Left colon (tissue), 2 donors: Measurements from ENCODE around the gene OR4D6. TPM values are rescaled to one million over a fixed set of nuclear protein-coding genes. Genes with fewer than 3 reads are reported as not detected.

Source experiments
- ATAC-seq: fragments of 200-7000 bp; cut with Tn5 transposase; one replicate; pipeline ENCODE4 v1.9.1; 2020; ENCODE audit warnings: mild to moderate bottlenecking, moderate library complexity
- DNase-seq, 2 donors: peaks; one replicate each; pipeline ENCODE4 v3.0.0-alpha.2; 2020
- intact Hi-C, 2 donors: fragments of 100-400 bp; cut with DNase I in 1 of 2; cut with micrococcal nuclease in 1 of 2; formaldehyde crosslinking; loops; one replicate each; pipeline versions ENCODE4 v1.11.2 to v1.14.0; 2022; cut with DNase I, micrococcal nuclease
- total RNA-seq, 2 donors: library from RNA; stranded (reverse); fragmentation: NEBNext Ultra II Directional; extraction: Animal tissue kit (Norgen Biotek cat#: 25700); gene quantifications; one replicate each; pipeline ENCODE4 v1.2.1, GENCODE V29; 2021
- donor health status: DM: no; HTN: no; CAD: no.
- donor health status: DM: yes; HTN: yes; CAD: no.

Gene OR4D6
- total RNA-seq, 2 donors from 2014 or later, result not detected

DNA sequence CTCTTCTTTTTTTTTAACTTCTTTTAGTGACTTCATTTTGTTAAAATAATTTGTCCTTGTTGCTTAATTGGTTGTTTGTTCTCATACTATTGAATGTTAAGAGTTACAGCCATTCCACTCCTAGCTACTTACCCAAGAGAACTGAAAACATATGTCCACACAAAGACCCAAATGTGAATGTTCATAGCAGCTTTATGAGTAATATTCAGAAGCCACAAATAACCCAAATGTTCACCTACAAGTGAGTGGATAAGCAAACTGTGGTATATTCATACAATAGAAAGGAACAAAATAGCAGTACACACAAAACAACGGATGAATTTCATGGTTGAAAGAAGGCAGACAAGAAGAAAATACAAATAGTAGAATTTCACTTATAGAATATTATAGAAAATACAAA lies 45.2 kb downstream of the OR4D6 start:
- ATAC-seq, result no peak
- no peak for DNase-seq
- intact Hi-C loops, result no loop called here

DNA sequence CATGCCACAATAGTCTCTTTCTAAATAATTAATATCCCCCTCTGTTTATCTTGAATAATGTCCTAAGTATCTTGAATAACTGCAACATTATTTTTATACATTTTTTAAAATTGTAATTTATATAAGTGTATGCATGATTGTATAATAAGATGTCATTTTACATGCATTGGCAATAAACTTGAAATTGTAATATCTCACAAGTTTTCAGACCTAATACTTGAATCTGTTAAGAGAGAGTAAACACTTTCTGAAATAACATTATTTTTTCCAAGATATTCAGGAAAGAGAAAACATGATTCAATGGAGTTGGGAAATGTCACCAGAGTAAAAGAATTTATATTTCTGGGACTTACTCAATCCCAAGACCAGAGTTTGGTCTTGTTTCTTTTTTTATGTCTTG lies 46.5 kb downstream of the OR4D6 start, which contains the start of gene OR4D11:
Gene OR4D11, plus strand, starts transcription at position 301 of the 400 bp plus-strand sequence. Its CDS starts 0 bp downstream, at position 301.
- no peak for DNase-seq
- intact Hi-C loops, result no loop called here
- no peak for ATAC-seq

Other genes with a start within 250 kb of the OR4D6 start
- 10 to 100 TPM in 1 of 2 donors, 1 to 10 TPM in 1; 5.0 to 24.2 TPM for gene MPEG1, start 244.0 kb upstream of the OR4D6 start, total RNA-seq
- gene OR5AN1, start 98.1 kb upstream of the OR4D6 start, total RNA-seq, result not detected
- not detected for gene OR5A2, start 30.5 kb upstream of the OR4D6 start, total RNA-seq
- not detected for gene OR5A1, start 20.5 kb upstream of the OR4D6 start, total RNA-seq
- not detected for gene OR4D10, start 16.4 kb downstream of the OR4D6 start, total RNA-seq
- not detected for gene OR4D11, start 46.6 kb downstream of the OR4D6 start, total RNA-seq
- not detected for gene OR4D9, start 54.6 kb downstream of the OR4D6 start, total RNA-seq
- 10 to 100 TPM; 51.3 to 62.1 TPM for gene OSBP, start 158.8 kb downstream of the OR4D6 start, total RNA-seq
- gene PATL1, start 212.1 kb downstream of the OR4D6 start, total RNA-seq, result 10 to 100 TPM; 33.9 to 38.1 TPM